EH (cell line): ENCODE results near the gene ZFPM1.
"Not testable (repeated sequence)": the region's sequence is repeated elsewhere in the genome, so short reads cannot be mapped to it uniquely, and the experiment has no call there.

ENCODE experiments used
- DNase-seq: peaks from one replicate; pipeline ENCODE4 v3.0.0-alpha.2; 2015; ENCODE audit warnings: low read depth

The ZFPM1 gene

DNA sequence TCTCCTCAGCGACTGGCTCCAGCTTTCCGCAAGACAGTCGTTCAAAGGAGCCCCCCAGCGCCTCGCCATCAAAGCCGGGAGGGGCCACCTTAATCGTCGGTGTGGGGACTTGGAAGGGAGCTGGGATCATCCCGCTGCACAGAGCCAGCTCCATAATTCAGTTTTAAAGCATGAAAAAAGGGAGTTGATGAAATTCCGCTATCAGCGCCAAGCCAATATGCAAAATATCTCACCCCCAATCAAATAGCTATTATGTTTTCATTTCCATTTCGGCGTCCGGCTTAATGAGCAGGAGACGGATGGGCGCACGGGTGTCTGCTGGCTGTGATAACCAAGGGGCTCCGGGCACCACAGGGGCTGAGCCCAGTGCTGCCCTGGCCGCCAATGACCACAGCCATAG lies 27.7 kb downstream of the ZFPM1 start:
- DNase-seq: no peak

DNA sequence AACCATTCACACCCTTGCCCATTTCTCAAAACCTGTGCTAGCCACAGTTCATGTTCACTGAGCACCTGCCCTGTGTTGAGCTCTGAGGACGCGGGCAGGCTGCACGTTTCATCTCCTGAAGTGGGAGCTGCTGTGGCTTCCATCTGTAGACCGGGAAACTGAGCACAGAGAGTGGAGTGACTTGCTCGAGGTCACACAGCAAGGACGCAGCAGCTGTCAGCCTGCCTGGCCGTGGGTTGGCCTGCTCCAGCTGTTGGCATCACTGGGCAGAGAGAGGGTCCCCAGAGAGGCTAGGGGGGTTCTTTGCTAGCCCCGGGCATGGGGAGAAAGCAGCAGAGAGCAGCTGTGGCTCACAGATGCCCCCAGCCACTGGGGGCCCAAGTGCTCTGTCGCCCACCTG lies 28.8 kb downstream of the ZFPM1 start:
- DNase-seq: no peak

GRCh38 chr16:88482630-88483391 lies 29.7 kb downstream of the ZFPM1 start:
- DNase-seq: no peak

DNA sequence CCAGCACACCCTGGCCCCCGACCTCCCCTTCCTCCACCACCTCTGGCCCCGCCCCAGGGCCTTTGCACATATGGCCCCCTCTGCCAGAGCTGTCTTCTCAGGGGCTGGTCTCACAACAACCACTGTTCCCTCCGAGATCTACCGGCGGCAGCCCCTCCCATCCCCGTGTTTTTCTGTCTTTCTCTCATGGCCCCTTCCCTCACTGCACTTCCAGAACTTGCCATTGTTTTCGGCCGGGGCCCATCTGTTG lies 30.2 kb downstream of the ZFPM1 start:
- no peak for DNase-seq

DNA sequence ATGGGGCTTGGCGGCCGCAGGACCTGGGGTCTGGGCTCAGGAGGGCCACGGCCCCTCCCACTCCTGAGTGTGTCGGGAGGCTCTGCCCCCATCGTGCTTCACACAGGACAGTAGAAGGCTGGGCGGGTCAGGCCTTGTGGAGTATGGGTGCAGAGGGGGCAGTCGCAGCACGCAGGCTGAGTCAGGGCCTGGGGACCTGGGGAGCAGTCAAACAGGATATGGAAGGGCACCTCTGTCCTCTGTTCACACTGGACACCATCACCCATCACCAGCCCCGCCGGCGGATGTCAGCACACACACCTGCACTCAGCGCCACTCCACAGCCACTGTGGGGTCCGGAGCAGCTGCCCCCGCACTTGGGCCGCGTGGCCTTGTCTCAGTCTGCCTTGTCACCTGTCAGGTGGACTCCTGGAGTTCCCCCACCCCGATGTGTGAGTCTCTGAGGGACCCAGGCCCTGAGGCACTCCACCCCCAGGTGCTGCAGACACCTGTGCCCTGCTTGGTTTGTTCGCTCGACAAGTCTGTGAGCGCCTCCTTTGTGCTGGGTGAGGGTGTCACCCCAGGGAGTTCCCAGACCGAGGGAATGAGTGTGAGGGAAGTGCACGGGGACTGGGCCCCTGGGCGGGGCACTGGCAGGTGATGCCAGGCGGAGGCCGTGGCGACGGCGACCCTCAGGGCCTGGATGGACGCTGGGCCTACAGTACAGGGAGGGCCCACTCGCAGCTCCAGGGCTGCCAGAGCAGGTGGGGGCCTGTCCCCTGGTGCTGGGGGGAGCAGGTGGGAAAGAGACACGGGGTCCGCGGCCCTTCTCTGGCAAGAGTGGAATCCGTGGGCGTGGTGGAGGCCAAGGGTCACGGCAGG lies 31.7 kb downstream of the ZFPM1 start:
- no peak for DNase-seq

DNA sequence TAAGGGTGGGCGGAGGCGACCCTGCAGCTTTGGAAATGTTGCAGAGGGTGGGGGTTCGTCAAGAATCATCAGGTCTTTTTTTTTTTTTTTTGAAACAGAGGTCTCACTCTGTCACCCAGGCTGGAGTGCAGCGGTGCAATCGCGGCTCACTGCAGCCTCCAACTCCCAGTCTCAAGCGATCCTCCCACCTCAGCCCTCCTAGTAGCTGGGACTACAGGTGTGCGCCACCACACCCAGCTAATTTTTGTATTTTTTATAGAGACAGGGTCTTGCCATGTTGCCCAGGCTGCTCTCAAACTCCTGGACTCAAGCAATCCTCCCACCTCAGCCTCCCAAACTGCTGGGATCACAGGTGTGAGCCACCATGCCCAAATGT lies 32.3 kb downstream of the ZFPM1 start:
- not testable (repeated sequence) for DNase-seq

DNA sequence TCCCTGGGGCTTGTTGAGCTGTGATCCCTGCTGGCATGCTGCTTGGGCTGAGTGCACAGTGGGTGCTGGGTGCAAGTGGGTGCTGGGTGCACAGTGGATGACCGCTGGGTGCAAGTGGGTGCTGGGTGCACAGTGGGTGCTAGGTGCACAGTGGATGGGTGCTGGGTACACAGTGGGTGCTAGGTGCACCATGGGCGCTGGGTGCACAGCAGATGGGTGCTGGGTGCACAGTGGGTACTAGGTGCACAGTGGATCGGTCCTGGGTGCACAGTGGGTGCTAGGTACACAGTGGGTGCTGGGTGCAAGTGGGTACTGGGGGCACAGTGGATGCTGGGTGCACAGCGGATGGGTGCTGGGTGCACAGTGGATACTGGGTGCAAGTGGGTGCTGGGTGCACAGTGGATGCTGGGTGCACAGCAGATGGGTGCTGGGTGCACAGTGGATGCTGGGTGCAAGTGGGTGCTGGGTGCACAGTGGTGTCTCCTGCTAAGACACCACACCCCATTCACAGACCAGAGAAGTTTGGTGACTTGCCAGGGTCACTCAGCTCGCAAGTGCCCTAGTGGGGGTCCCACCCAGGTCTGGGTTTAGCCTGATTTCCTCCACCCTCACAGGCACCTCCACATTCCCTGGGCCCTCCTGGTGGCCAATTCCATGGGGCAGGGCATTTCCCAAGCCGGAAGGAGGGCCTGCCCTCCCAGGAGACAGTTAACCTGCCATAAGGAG lies 33.5 kb downstream of the ZFPM1 start:
- no peak for DNase-seq

- no peak for DNase-seq
Observed at GRCh38 chr16:88487124-88487432, 34.0 kb downstream of the ZFPM1 start.

DNA sequence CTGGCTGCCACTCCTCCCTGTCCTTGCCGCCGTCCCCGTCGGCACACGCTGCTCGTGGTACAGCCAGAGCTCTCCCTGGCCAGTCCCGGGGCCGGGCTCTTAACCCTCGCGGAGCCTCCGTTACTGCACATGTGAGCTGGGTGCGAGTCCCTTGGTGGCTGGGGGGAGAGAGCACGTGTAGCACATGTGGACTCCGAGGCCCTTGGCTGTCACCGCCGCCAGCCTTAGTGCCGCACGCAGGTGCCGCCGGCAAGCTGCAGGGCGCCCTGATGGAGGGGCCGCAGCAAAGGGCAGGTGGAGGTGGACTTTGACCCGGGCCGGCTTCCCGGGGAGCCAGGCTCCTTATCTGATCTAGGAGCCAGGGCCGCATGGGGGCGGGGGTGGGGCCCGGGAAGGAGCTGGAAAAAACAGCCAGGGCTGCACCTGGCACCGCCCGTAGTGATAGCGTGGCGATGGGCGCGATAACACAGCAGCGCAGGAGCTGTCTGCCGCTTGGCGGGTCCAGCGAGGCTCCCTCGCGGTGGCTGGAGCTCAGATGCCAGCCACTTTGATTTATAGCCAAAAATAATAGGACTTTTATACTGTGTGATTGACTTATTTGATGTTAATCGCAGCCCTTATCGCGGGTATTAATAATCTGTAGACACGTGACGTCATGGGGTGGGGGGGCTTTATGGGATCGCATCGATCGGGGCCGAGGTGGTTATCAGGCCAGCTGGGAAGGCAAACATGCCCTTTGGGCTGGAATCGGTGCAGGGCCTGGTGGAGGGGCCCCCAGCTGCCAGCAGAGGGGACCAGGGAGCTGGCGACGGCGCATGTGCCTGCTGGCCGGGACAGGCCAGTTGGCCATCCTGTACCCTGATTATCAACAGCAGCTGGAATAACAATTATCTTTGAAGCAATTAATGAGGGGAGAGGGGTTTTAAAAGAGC lies 35.1 kb downstream of the ZFPM1 start:
- no peak for DNase-seq

DNA sequence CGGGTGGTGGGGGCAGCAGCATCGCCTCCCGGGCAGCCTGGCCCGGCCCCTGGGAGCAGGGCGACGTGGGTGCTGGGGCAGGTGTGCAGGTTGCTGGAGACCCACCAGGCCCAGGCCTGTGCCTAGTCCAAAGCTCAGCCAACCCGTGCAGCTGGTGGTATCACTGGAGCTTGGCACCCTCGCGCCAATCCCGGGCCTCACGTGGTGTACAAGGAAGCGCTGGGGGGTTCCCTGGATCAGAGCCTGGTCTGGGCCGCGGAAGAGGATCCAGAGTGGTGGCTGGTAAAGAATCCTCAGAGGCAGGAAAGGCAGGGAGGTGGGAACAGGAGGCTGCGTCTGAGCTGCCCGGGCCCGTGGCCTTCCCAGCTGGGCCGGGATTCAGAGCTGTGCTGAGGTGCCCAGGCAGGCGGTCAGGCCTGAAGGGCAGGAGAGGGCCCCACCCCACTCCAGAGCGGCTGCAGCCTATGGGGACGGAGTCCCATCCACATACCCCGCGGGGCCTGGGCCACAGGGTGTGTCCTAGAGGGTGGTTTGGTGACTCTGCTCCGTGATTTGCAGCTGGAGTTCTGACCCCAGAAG lies 36.2 kb downstream of the ZFPM1 start:
- DNase-seq: no peak

DNA sequence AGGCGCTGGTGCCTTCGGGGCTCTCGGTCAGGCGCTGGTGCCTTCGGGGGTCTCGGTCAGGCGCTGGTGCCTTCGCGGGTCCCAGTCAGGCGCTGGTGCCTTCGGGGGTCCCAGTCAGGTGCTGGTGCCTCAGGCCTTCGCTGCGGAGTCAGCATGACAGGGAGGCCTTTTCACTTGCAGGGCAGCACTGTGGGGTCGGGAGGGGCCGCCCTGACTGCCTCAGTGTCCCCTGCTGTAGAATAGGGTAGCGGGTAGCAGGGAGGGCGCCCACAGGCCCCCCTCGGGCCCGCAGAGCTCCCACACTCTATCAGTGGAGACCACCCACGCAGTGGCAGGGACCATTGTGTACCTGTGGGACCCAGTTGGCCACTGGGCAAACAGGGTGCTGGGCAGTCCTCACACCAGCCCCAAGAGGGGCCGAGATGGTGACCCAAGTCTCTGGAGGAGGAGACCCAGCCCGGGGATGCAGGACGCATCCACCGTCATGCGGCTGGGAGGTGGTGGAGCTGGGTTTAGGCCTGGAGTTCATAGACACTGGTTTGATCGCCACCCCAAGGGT lies 38.0 kb downstream of the ZFPM1 start:
- DNase-seq: no peak

- no peak for DNase-seq
Observed at GRCh38 chr16:88491560-88492310, 38.7 kb downstream of the ZFPM1 start.

DNA sequence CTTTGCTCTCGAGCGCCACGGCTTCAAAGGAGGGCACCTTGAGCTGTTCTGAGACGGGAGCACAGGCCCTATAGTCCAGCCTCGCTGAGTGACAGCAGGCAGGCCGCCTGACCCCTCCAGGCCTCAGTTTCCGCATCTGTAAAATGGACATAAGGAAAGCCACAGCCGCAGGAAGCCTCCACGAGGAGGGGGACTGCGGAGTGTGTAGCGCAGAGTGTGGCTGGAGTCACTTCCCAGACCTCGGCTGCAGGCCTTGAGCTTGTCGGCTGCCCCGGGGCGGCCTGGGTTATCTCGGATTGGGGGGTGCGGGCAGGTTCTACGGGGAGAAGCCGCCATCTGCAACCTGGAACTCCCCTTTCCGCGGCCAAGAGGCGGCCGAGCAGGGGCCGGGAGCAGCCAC lies 40.8 kb downstream of the ZFPM1 start:
- no peak for DNase-seq

DNA sequence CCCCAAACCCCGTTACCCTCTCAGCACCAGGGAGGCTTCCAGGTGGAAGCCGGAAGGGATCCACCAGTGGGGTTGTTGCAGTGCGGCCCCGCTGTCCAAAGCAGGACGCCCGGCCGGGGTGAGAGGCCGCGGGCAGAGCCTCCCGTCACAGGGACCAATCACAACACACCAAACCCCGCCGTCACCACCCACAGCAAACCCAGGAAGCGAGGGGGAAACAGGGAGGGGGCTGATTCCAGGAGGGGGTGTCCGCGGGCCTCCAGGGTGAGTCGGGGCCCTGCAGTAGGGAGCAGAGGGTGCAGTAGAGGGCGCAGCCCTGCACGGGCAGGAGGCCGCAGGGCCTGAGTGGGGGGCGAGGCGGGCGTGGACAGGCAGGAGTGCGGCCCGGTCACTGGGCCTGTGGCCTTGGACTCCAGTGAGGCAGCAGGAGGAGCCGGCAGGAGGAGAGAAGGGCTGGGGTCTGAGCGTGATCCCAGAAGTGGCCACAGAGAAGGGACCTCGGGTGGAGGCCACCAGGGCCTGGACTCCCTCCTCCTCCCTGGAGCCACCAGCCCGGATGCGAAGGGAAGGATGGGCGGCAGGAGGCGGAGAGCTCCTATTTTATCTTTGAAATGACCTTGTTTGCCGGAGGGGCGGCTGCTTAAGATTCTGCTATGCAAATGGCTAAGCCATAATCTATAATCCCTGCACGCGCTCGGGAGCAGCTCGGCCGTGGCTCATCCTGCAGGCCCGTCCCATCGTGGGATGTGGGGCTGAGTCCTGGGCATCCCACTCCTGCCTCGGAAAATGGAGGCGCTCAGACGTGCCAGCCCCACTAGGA lies 41.5 kb downstream of the ZFPM1 start:
- no peak for DNase-seq

DNA sequence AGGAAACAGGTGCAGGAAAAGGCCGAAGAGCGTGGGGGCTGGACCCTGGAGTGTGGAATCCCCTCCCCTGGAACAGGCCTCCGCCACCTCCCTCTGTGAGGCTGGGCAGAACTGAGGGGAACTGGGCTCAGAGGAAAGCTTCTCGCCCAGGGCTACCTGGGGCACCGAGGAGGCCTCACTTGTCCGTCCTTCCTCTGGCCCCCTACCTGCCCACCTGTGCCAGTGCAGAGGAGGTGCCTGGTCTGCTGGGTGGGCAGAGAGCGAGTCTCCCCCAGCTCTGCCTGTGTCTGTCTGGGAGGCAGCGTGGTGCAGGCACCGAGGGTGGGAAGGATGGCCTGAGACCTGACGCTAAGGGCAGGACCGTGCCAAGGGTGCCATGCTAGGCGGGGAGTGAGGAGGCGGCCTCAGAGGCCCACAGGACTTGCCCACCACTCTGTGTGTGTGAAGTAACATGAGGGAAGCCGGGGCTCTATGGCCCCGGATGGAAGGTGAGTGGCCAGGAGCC lies 42.2 kb downstream of the ZFPM1 start:
- DNase-seq: no peak

DNA sequence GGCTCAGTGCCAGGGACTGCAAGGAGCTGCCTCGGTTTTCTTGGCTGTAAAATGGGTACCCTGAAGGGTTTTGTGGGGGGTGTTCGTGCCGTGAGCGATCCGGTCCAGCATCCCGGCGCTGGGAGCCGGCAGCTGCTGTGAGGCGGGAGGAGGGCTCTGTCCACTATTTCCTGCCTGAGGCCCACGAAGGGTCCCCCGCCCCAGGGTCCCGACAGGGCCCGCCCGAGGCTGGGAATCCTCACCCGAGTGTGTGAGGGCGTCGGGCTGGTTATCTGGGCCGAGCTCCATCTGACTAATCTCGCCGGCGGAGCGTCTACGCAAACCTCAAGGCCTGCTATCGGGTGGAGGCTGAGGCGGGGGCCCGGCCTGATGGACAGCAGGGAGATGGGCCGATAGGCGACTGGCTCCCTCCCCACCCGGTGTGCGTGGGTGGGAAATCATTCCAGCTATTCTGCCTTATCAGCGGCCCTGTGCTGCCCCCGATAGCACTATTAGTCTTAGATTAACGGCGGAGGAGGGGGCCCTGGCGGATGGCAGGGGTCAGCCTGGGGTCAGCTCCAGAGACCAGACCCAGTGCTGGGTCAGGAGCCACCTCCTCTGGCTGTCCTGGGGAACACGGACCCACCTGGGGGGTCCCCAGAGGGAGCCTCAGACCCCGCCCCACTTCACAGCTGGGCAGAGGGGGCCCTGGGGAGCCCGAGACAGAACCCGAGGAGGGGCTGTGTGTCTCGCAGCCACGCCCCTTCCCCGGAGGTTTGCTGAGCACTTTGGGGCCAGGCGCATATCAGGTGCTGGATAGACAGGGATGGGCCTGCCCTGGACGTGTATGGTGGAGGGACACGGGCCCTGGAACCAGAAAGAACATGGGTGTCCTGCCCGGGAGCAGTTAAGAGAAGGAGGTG lies 44.7 kb downstream of the ZFPM1 start:
- no peak for DNase-seq

DNA sequence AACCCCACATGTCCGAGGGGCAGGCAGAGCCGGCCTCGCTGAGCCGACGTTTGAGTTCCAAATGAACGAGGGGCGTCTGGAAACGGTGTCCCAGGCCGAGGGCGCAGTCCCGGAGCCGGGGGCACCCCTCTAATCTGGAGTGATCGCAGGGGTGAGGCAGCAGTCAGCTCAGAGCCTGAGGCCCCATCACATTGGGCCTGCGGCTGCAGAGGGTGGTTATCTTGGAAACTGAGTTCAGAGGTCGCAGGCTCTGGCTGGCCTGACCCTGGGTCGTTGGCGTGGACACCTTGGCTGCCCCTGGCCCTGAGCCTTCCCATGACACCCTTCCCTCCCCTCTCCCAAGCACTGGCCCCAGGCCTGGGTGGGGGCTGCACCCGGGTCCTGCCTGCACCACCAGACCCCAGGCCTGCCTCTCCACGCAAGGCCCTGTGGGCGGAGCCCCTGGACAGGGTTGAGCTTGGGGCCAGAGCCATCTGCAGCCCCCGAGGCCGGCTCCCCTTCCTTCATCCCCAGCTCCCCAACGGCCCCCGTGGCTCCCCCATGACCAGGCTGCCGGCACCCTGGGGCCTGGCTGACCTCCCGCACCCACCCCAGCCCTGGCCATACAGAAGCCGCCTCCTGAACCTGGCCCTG lies 45.6 kb downstream of the ZFPM1 start:
- no peak for DNase-seq

GRCh38 chr16:88499292-88499691 lies 46.2 kb downstream of the ZFPM1 start:
- no peak for DNase-seq
